Germinal center (tissue), 1 donor: ENCODE data around the gene MAPKAP1.

ENCODE experiments used
- DNase-seq: peaks from one replicate; pipeline ENCODE4 v3.0.0; 2012; ENCODE audit warnings: mixed read lengths, low spot score

Gene MAPKAP1

DNA sequence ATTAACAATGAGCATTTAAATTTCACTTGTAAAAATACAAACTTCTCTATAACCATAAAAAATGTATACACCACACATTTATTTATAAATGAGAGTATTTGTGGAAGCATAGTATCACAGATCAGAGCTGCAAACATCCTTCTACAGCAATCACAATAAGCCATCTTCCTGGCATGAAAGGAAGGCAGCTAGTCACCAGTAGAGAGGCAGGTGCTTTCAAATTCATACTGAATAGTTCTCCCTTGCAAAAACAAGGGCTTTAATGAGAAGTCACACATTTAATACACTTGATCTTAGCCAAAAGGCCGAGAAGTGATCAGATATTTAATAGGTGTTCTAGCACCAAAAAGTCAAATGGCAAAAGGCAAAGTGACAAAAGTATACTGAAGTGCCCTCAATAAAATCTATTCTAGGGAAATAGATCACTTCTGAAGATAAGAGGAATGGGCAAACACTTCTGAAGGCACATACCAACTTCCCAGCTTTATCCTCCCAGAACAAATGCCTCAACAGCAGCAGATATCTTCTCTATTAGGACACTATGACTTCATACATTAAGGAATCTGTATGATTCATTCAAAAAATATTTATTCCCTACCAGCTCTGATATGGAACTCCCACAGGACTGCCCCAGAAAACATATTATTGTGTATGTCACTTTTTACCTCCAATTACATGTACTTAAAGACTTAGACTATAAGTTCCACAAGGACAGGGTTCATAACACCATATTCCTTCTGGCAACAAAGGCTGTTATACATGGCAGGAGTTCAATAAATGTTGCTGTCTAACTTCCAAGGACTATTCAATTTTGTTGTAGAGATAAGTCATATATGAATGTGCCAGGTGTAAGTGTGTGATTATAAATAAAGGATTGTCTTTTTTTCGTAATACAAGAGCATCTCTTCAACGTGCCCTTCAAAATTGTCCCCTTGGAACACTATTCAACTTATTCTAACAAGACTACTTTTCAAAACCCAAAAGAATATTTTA, 31.7 kb downstream of the MAPKAP1 start:
- DNase-seq = no peak

DNA sequence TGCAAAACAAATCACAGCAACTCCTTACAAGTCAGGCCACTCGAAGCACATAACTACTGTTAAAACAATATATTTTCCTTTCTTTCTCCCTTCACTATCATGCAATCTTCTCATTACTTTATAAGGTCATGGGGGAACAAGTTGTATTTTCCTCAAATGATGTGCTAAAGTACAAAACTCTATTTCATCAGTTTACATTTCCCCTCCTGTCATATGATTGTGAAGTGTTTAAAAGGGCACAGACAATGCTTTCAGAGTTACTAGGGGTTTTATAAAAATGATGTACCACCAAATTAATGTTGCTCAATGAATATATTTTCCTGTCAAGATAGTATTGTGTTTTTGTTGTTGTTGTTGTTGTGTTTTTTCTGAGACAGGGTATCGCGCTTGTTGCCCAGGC, 34.1 kb downstream of the MAPKAP1 start:
- no peak for DNase-seq

GRCh38 chr9:125663127-125663526, 43.9 kb downstream of the MAPKAP1 start:
- no peak for DNase-seq

- no peak for DNase-seq
Observed at GRCh38 chr9:125660557-125660956, 46.5 kb downstream of the MAPKAP1 start.

DNA sequence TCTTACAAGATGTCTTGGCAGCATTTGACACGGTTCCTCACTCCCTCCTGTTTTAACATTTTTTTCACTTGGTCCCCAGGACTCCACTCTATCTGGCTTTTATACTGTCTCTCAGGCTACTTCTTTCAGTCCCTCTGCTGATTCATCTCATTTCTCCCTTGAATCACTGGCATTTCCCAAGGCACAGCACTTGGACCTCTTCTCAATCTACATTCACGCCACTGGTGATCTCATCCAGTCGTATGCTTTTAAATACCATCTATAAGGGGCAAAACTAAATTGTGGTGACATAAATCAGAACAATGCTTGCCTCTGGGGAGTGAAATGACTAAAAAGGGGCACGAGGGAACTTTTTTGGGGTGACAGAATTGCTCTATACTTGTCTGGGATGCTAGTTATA, 47.1 kb downstream of the MAPKAP1 start:
- DNase-seq = no peak

- no peak for DNase-seq
Observed at GRCh38 chr9:125659201-125659840, 47.7 kb downstream of the MAPKAP1 start.

DNA sequence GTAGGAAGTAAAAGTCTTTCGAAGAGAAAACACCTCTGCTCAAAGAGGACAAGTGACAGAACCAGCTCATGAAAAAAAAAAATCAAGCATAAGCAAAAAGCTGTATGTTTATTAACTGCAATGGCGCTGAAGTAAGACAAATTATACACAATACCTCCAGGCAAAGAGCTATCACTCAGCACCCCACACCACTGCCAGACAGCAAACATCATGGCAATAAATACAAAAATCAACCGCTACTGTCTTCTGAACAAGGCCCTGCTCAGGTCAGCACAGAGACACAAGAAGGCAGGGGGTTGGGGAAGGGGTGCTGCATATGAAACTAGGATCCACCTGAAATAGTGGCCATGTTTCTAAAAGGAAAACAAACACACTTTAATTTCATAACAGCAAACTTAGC, 50.4 kb downstream of the MAPKAP1 start:
- DNase-seq = no peak

GRCh38 chr9:125655691-125656410, 51.2 kb downstream of the MAPKAP1 start:
- no peak for DNase-seq

DNA sequence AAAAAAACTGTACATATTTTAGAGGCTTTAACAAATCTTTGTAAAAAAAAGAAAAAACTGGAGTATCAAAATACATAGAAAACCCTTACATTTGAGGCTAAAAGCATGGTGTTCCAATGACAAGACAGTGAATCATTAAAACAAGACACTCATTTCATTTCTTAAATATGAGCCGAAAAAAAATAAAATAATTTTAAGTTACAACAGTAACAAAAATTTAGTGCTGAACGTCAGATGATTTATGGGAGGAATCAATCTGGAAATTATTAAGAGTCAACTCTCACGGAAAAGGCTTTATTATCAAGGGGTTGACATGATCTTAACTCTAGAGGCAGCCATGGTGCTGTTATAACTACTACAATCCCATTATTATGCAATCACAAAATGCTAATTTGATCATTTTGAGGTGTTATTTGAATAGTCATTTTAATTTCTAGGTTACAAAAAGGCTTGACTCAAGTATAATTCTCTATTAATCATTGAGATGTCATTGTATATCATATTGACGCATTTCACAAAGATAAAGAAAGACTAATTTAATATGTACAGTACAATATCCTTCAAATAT, 51.9 kb downstream of the MAPKAP1 start:
- DNase-seq = no peak

GRCh38 chr9:125654121-125654520, 52.9 kb downstream of the MAPKAP1 start:
- DNase-seq = no peak

DNA sequence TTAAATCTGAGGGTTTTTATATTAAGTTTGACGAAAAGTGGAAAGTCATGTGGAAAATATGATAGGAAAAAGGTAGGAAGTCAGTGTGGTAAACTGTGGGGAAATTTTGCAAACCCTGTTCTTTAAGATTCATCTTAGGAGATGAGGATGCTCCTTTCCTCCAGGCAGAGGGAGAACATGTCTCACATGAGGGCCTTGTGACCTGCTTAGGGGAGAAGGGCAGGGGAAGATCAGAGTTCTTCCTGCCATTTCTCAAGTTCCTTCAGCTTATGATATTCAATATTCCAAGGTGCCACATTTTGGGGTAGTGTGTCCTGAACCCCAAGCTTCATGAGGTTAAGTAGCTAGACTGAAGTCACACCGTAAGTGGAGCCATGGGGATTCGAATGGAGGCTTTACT, 53.7 kb downstream of the MAPKAP1 start:
- DNase-seq = no peak

GRCh38 chr9:125652759-125653158, 54.2 kb downstream of the MAPKAP1 start:
- DNase-seq = no peak

DNA sequence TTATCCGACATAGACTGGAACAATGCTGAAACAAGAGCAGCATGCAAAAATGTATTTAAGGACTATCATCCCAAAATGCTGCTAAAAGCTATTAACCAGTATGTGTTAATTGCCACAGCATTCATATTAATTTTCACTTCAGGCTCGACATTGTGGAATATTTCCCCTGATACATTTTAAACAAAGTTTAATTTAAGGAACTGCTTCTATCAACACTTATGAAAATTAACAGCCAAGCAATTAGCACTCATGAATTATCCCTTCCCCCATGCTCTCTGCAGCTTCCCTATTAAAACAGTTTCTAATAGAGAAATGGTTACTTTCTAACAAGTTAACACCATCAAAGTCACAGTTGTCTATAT, 54.8 kb downstream of the MAPKAP1 start:
- no peak for DNase-seq

DNA sequence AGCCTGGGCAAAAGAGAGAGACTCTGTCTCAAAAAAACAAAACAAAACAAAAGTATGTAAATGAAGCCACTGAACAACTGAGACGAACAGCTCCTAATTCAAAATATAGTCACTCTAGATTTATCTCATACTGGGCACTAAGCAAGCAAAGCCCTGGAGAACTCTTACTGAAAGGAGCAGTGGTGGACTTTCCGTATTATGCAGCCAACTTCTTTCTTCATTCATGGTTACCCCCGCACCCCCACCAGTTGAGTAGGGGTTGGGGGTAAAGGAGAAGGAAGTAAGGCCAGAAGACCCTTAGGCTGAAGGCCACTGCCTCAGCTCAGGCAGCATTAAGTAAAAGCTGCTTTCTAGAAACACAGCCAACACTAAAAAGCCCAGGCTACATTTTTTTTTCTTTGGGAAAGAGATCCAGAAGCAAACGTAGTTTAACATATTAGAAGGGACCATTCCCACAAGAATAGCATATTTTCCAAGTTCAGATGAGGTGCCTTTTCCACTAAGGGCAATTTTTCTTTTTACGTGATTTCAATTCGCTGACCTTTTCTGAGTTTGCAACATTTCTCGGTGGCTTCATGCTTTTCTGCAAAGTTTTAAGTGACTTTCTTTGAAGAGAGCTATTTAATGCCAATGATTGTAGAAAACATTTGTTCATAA, 55.3 kb downstream of the MAPKAP1 start:
- no peak for DNase-seq

- DNase-seq = peak; percentile 34
Observed at GRCh38 chr9:125650271-125650737, 56.7 kb downstream of the MAPKAP1 start.

DNA sequence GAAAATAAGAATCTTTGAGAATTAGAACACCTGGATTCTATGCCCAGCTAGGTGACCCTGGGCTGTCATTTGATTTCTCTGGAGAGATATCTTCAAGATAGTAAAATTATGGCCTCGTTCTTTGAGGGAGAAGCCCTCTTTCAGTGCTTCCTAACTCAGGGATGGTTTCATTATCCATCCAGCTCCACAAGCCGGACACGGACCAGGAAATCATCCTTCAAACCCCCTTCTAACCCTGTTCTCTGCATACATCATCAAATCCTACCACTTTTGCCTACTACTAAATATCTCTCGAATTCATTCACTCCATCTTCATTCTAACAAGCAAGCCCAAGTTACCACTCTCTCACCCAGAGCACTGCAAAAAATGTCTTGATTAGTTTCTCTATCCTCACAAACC, 57.2 kb downstream of the MAPKAP1 start:
- DNase-seq = no peak

DNA sequence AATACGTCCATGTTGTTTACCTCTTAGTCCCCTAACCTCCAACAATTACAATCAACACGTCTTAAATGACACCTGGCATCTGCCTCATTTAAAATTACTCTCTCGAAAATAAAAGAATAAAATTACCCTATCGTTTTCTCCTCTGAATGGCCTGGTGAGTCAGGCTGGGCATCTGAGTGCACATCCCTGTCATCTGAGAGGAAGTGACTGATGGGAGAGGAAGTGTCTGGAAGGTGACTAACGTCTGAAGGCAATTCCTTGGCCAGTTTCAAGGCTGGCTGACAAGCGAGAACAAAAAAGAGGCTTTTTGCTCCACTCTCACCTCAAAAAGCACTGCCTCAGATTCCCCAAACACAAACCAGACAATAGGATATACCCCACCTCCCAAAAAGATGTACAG, 57.7 kb downstream of the MAPKAP1 start:
- DNase-seq = no peak

DNA sequence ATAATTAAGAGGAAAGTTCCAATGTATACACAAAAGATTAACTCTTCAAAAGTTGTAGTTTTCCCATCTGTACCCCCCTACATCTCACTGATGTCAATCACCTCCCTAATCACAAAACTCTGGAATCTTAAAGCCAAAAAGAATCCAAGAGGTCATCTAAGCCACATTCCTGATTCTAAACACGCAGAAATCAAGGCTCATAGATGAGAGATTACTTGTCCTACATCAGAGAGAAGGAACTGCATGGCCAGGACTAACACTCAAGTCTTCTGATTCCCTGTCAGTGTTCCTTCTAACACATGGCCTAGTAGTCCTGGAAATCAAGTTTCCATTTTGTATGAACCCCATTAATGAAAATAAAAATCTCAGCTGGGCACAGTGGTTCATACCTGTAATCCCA, 58.7 kb downstream of the MAPKAP1 start:
- DNase-seq = no peak

DNA sequence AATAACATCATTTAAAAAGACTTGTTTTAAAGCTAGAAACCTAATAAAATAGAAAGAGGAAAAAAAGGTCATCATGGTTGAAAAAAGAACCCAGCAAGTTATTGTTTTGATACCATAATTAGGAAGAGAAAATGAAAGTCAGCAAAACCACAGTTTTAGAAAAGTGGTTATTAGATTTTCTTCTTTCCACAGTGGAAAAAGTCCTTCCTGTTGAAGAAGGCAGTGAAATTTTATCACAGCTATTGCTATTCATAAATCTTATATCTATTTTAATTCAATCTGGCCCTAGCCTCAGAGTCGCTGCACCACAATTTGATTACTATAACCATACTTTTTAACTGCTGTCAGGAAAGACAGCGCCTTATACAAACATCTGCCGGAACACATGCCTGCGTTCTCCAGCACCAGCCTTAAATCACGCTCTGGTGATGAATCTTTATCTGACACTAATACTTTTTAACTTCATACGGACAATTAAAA, 60.3 kb downstream of the MAPKAP1 start:
- DNase-seq = peak; percentile 12

DNA sequence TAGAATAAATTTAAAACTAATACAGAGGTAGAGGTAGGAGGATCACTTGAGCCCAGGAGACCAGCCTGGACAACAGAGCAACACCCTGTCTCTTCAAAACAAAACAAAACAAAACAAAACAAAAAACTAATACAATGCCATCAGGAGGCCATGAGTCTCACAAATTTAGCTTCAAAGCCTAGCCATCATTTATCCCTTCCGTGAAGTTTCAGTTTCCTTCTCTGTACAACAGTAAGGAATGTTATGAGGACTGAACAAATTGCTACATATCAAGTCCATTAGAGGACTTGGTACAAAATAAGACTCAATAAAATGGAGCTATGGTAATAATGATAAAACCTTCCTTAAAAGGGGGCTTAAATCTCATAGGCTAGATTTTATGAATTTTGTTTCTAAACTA, 60.8 kb downstream of the MAPKAP1 start:
- no peak for DNase-seq

DNA sequence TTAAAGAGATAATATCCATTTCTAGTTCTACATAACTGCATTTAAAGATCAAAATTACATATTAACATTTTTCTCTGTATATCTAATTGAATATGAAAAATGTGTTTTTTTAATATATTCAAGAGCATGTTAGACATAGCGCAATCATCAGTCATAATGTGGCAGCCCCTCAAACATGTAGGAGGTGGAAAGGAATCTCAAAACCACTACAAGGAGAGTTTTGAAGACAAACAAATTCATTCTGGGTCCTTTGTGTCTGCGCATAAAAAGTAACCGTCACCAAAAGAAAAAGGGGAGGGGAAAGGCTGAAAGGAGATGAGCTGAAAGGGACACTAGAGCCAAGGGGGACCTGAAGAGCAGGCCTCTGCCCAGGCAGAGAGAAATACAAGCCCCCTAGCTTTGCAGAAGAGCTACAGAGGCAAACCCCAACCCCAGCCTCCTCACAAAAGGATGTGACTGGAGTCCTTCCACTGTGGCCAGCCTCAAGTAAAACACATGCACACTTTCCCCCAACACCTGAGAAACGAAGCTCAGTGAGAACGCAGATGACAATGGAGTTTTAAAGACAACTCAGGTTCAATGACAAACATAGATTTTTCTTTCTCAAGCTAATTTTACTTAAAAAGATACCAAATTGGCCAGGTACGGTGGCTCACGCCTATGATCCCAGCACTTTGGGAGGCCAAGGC, 62.0 kb downstream of the MAPKAP1 start:
- DNase-seq = no peak
